Thoracic aorta (tissue), 2 donors: Measurements from ENCODE around the gene FMNL2. TPM values are rescaled to one million over a fixed set of nuclear protein-coding genes. Genes with fewer than 3 reads are reported as not detected.

Source experiments
- ATAC-seq: fragments of 150-250 bp; one replicate; pipeline ENCODE4 v1.8.0; 2017; ENCODE audit warnings: low read depth; ENCODE audit not compliant: insufficient number of reproducible peaks, low FRiP score
- DNase-seq: peaks from one replicate; pipeline ENCODE4 v3.0.0-alpha.2; 2020; ENCODE audit warnings: low spot score
- H3K27ac ChIP-seq, 2 donors: fragments of 200-600 bp; sonication (generic); 1 replicate in 1 of 2; 2 replicates in 1 of 2; pipeline ENCODE4 v1.5.1; 2016; ENCODE audit warnings: mild to moderate bottlenecking in 2 of 2, moderate library complexity in 2 of 2
- H3K27me3 ChIP-seq: fragments of 200-600 bp; sonication (generic); replicated peaks from 2 replicates; pipeline ENCODE4 v1.6.0; 2016; ENCODE audit warnings: mild to moderate bottlenecking; ENCODE audit not compliant: insufficient read depth
- H3K36me3 ChIP-seq: fragments of 200-600 bp; sonication (generic); one replicate; pipeline ENCODE4 v1.5.1; 2016
- H3K4me1 ChIP-seq, 2 donors: fragments of 200-600 bp; sonication (generic); 1 replicate in 1 of 2; 2 replicates in 1 of 2; pipeline versions ENCODE4 v1.5.1 to v1.6.0; 2016; ENCODE audit warnings: low read depth in 2 of 2, mild to moderate bottlenecking in 1 of 2; ENCODE audit not compliant: control insufficient read depth in 1 of 2
- H3K4me3 ChIP-seq: fragments of 200-600 bp; sonication (generic); 2 replicates; pipeline ENCODE4 v1.5.1; 2016; ENCODE audit warnings: mild to moderate bottlenecking
- H3K9me3 ChIP-seq: fragments of 200-600 bp; sonication (generic); 2 replicates; pipeline ENCODE4 v1.5.1; 2016
- total RNA-seq, 2 donors: library from RNA; depleted of rRNA; stranded (reverse); fragments of >200 nt; gene quantifications; one replicate each; pipeline versions ENCODE4 v1.1.0 to v1.2.3, GENCODE V29; 2016
- TF ChIP-seq, protein P1 (sequence below): fragments of 200-600 bp; sonication (generic); IDR thresholded peaks from one replicate; pipeline ENCODE4 v1.5.1; 2019; ENCODE audit warnings: antibody characterized with exemption

The FMNL2 gene
- total RNA-seq, 2 donors from 2014 or later = 30.6 to 87.0 TPM

GRCh38 chr2:152367547-152368390 is 32.8 kb downstream of the FMNL2 start:
- Histone ChIP-seq H3K4me1 (peaks cover 10 to 36% of the 10 kb centered on the region in 2 donors), H3K4me3 (no peak overlapping the region), H3K36me3 (no peaks in the 10 kb centered on the region), H3K27ac (no peak overlapping the region), H3K27me3 (no peaks in the 10 kb centered on the region), H3K9me3 (no peaks in the 10 kb centered on the region)
- TF ChIP-seq, protein P1, sequence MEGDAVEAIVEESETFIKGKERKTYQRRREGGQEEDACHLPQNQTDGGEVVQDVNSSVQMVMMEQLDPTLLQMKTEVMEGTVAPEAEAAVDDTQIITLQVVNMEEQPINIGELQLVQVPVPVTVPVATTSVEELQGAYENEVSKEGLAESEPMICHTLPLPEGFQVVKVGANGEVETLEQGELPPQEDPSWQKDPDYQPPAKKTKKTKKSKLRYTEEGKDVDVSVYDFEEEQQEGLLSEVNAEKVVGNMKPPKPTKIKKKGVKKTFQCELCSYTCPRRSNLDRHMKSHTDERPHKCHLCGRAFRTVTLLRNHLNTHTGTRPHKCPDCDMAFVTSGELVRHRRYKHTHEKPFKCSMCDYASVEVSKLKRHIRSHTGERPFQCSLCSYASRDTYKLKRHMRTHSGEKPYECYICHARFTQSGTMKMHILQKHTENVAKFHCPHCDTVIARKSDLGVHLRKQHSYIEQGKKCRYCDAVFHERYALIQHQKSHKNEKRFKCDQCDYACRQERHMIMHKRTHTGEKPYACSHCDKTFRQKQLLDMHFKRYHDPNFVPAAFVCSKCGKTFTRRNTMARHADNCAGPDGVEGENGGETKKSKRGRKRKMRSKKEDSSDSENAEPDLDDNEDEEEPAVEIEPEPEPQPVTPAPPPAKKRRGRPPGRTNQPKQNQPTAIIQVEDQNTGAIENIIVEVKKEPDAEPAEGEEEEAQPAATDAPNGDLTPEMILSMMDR = no peak
- ATAC-seq (no peak), DNase-seq (no peak)

DNA sequence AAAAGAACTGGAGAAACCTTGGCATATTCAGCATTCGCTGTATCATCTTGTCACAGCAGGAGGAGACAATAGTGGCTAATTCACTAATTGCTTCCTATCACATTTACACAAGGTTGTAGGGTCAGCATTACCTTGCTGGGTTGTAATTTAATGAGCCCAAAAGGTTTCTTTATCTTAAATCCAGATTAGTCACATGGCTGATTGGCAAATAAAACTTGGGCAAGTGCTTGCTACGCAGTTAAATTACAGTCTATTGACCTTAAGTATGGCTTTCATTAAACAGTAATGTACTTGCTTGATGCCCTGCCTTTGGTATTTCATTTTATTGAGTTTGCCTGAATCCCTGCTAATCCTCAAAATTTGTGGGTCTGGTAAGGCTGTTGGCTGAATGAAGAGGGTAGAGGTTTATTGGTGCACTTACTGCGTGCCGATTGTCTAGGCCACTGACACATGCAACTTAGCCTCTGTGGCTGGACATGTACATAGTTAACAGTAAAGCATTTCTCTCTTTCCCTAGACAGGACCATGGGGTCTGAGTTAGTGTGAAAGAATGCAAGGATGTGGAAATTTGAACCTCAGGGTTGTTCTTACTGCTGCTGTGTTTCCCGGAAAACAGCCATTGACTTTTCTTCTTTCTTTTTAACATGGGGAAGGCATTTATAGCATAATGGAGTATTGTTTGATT is 34.3 kb downstream of the FMNL2 start:
- Histone ChIP-seq H3K27ac (no peak overlapping the region), H3K4me3 (no peak overlapping the region), H3K36me3 (no peaks in the 10 kb centered on the region), H3K4me1 (peaks cover 10 to 37% of the 10 kb centered on the region in 2 donors), H3K9me3 (no peaks in the 10 kb centered on the region), H3K27me3 (no peaks in the 10 kb centered on the region)
- ATAC-seq (no peak), DNase-seq (no peak)
- TF ChIP-seq, protein P1 = no peak

DNA sequence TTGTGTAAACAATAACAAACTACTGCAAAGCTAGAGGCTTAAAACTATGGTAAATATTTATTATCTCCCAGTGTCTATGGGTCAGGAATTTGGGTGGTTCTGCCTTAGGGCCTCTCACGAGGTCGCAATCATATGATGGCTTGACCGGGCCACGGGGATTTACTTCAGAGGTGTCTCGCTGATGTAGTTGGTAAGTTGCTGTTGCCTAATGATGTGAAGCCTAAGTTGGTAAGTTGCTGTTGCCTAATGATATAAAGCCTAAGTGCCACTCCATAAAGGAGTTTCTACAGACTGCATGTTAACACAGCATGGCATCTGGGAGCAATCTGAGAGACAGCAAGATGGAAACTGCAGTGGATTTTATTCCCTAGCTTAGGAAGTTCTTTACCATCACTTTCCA is 35.8 kb downstream of the FMNL2 start:
- Histone ChIP-seq H3K27ac (no peak overlapping the region), H3K4me1 (peaks cover 10 to 30% of the 10 kb centered on the region in 2 donors), H3K4me3 (no peak overlapping the region), H3K36me3 (no peaks in the 10 kb centered on the region), H3K9me3 (no peaks in the 10 kb centered on the region), H3K27me3 (no peaks in the 10 kb centered on the region)
- DNase-seq = no peak
- no peak for ATAC-seq
- TF ChIP-seq, protein P1 = no peak

- no peak overlapping the region for H3K4me3 ChIP-seq
- H3K27me3 ChIP-seq = no peaks in the 10 kb centered on the region
- no peak overlapping the region for H3K27ac ChIP-seq
- ATAC-seq (no peak), DNase-seq (no peak)
- TF ChIP-seq, protein P1 = no peak
- H3K36me3 ChIP-seq = no peaks in the 10 kb centered on the region
- H3K9me3 ChIP-seq = no peaks in the 10 kb centered on the region
- H3K4me1 ChIP-seq = peaks cover 16 to 29% of the 10 kb centered on the region in 2 donors
These were observed 37.5 kb downstream of the FMNL2 start for GRCh38 chr2:152372438-152372984.

GRCh38 chr2:152375174-152375573 is 40.2 kb downstream of the FMNL2 start:
- no peaks in the 10 kb centered on the region for H3K36me3 ChIP-seq
- ATAC-seq (no peak), DNase-seq (no peak)
- TF ChIP-seq, protein P1 = no peak
- H3K27ac ChIP-seq = no peak overlapping the region
- peaks cover 13 to 20% of the 10 kb centered on the region in 2 donors for H3K4me1 ChIP-seq
- H3K4me3 ChIP-seq = no peak overlapping the region
- H3K27me3 ChIP-seq = no peaks in the 10 kb centered on the region
- H3K9me3 ChIP-seq = no peaks in the 10 kb centered on the region
